Motor neuron (in vitro differentiated cells): ENCODE results near the gene FNTB. TPM values are rescaled to one million over a fixed set of nuclear protein-coding genes. Genes with fewer than 3 reads are reported as not detected.

Experiments used
- ATAC-seq, 8 experiments: fragments of 200-7000 bp; cut with Tn5 transposase; replicated peaks in 6 of 8; 2 replicates each; pipeline ENCODE4 v1.8.0; 2021; ENCODE audit warnings: mild to moderate bottlenecking in 8 of 8, moderate library complexity in 8 of 8
- H3K27ac ChIP-seq, 2 donors: fragments of 250-450 bp; sonication (Bioruptor Pico); 2 replicates each; pipeline ENCODE4 v1.9.0; 2021; ENCODE audit warnings: antibody characterized with exemption in 2 of 2, mild to moderate bottlenecking in 2 of 2, moderate library complexity in 1 of 2
- H3K4me1 ChIP-seq, 2 donors: fragments of 250-450 bp; sonication (Bioruptor Pico); replicated peaks in 1 of 2; 2 replicates each; pipeline ENCODE4 v1.6.1; 2021; ENCODE audit warnings: antibody characterized with exemption in 2 of 2, mild to moderate bottlenecking in 2 of 2, moderate library complexity in 1 of 2
- H3K4me3 ChIP-seq, 5 donors: fragments of 250-450 bp; sonication (Bioruptor Pico); 2 replicates each; pipeline ENCODE4 v1.9.0; 2021; ENCODE audit warnings: antibody characterized with exemption in 5 of 5, mild to moderate bottlenecking in 5 of 5, moderate library complexity in 4 of 5
- WGBS, 10 experiments: fragments of 450-650 bp; shearing (Covaris generic); methylation state at CpG; one replicate each; pipeline ENCODE4 v1.0.0; 2022; 5-methylcytosine and 5-hydroxymethylcytosine counted together
- in situ Hi-C, 9 experiments: fragments of 400-800 bp; cut with MboI; loops; one replicate each; pipeline ENCODE4 v1.15.0; 2021; ENCODE audit warnings: low sequenced_read_pairs in 9 of 9, low pct_unique_long_range_greater_than_20kb in 2 of 9; ENCODE audit not compliant: unreplicated experiment in 9 of 9
- total RNA-seq, 8 experiments: library from RNA; unstranded; fragments of 300-600 nt; gene quantifications; 2 replicates each; pipeline versions ENCODE4 v1.2.3 to v1.2.4, GENCODE V29; 2022

Gene FNTB
- total RNA-seq, 8 experiments from 2014 or later = 12.7 to 22.5 (median 15.5) TPM

GRCh38 chr14:64971943-64972791, 14.5 kb upstream of the FNTB start, which contains the start of gene RAB15:
TSS of gene RAB15 (minus strand) at chr14:64972336. CDS start at chr14:64972076, 260 bp downstream.
- no CpG with 5 or more reads among the region's 96 CpGs for WGBS, 10 experiments
- peak; percentile 84 to 96 (median 86) for ATAC-seq
- peaks cover 7 to 9% of the 10 kb centered on the region in 2 donors for H3K4me1 ChIP-seq
- in situ Hi-C loops = no loop called here
- H3K27ac ChIP-seq = peak within 1 kb of the TSS; percentile 6 to 7
- H3K4me3 ChIP-seq = peak within 1 kb of the TSS; percentile 57 to 79 (median 68)

- H3K4me3 ChIP-seq = peak overlapping the region in 1 of 5 donors; percentile 57
- in situ Hi-C loops = no loop called here
- H3K4me1 ChIP-seq = peaks cover 7 to 9% of the 10 kb centered on the region in 2 donors
- ATAC-seq = no peak
- H3K27ac ChIP-seq = no peak overlapping the region
- 69 to 92% (median 84%) methylated on average over 2 to 7 of the region's 8 CpGs; no CpG with 5 or more reads in 2 of the 10 experiments for WGBS, 10 experiments
These were observed 13.7 kb upstream of the FNTB start for GRCh38 chr14:64973026-64973442.

- in situ Hi-C loops = no loop called here
- WGBS, 10 experiments = 83 to 100% (median 97%) methylated on average over 1 to 7 of the region's 9 CpGs; no CpG with 5 or more reads in 2 of the 10 experiments
- Histone ChIP-seq H3K4me1 (peaks cover 7 to 9% of the 10 kb centered on the region in 2 donors), H3K4me3 (no peak overlapping the region), H3K27ac (no peak overlapping the region)
- ATAC-seq = no peak
These were observed 12.9 kb upstream of the FNTB start for GRCh38 chr14:64973826-64974225.

- WGBS, 10 experiments = 33 to 100% (median 60%) methylated on average over 1 to 6 of the region's 8 CpGs; no CpG with 5 or more reads in 3 of the 10 experiments
- in situ Hi-C loops = no loop called here
- peaks cover 7 to 12% of the 10 kb centered on the region in 2 donors for H3K4me1 ChIP-seq
- H3K4me3 ChIP-seq = no peak overlapping the region
- no peak overlapping the region for H3K27ac ChIP-seq
- ATAC-seq = no peak
These were observed 12.1 kb upstream of the FNTB start for GRCh38 chr14:64974563-64974962.

- H3K4me1 ChIP-seq = peaks cover 0 to 3% of the 10 kb centered on the region in 2 donors
- H3K4me3 ChIP-seq = no peak overlapping the region
- H3K27ac ChIP-seq = no peak overlapping the region
- WGBS, 10 experiments = 0 to 100% (median 85%) methylated on average over 1 to 4 of the region's 5 CpGs; no CpG with 5 or more reads in 7 of the 10 experiments
- in situ Hi-C loops = no loop called here
- peak in 5 of 8 experiments; percentile 32 to 91 (median 45) for ATAC-seq
These were observed 7.2 kb upstream of the FNTB start for GRCh38 chr14:64979336-64980074.

- ATAC-seq = no peak
- Histone ChIP-seq H3K4me1 (peaks cover 6 to 10% of the 10 kb centered on the region in 2 donors), H3K4me3 (no peak overlapping the region), H3K27ac (no peak overlapping the region)
- in situ Hi-C loops = no loop called here
- WGBS, 10 experiments = 0 to 50% (median 10%) methylated on average over 2 to 15 of the region's 15 CpGs
These were observed 3.0 kb upstream of the FNTB start for GRCh38 chr14:64983439-64984310.

GRCh38 chr14:64987438-64987767, 708 bp downstream of the FNTB start:
- in situ Hi-C loops = no loop called here
- no peak for ATAC-seq
- Histone ChIP-seq H3K4me3 (peak overlapping the region; percentile 53 to 83 (median 78)), H3K4me1 (peaks cover 6 to 7% of the 10 kb centered on the region in 2 donors), H3K27ac (peak overlapping the region; percentile 88 to 95)
- WGBS, 10 experiments = 0 to 15% (median 0%) methylated on average over 1 to 6 of the region's 8 CpGs

- no peak overlapping the region for H3K27ac ChIP-seq
- 93 to 100% methylated on average over 1 to 2 of the region's 3 CpGs; no CpG with 5 or more reads in 8 of the 10 experiments for WGBS, 10 experiments
- H3K4me1 ChIP-seq = peaks cover 6 to 7% of the 10 kb centered on the region in 2 donors
- no peak for ATAC-seq
- H3K4me3 ChIP-seq = no peak overlapping the region
- in situ Hi-C loops = no loop called here
These were observed 3.6 kb downstream of the FNTB start for GRCh38 chr14:64990296-64990695.

- H3K27ac ChIP-seq = no peak overlapping the region
- WGBS, 10 experiments = 90 to 100% (median 100%) methylated on average over 1 to 4 of the region's 4 CpGs; no CpG with 5 or more reads in 5 of the 10 experiments
- ATAC-seq = no peak
- peaks cover 6 to 7% of the 10 kb centered on the region in 2 donors for H3K4me1 ChIP-seq
- in situ Hi-C loops = no loop called here
- no peak overlapping the region for H3K4me3 ChIP-seq
These were observed 4.2 kb downstream of the FNTB start for GRCh38 chr14:64990939-64991338.

GRCh38 chr14:64992328-64992885, 5.7 kb downstream of the FNTB start:
- in situ Hi-C loops = no loop called here
- peaks cover 10 to 12% of the 10 kb centered on the region in 2 donors for H3K4me1 ChIP-seq
- no peak overlapping the region for H3K4me3 ChIP-seq
- no peak for ATAC-seq
- WGBS, 10 experiments = 74 to 100% (median 91%) methylated on average over 1 to 5 of the region's 5 CpGs
- H3K27ac ChIP-seq = no peak overlapping the region

GRCh38 chr14:64993266-64993930, 6.7 kb downstream of the FNTB start:
- WGBS, 10 experiments = 90 to 100% (median 99%) methylated on average over 2 to 3 of the region's 3 CpGs; no CpG with 5 or more reads in 2 of the 10 experiments
- in situ Hi-C loops = no loop called here
- Histone ChIP-seq H3K4me1 (peaks cover 6 to 9% of the 10 kb centered on the region in 2 donors), H3K4me3 (no peak overlapping the region), H3K27ac (no peak overlapping the region)
- ATAC-seq = peak in 2 of 8 experiments; percentile 22 to 32

GRCh38 chr14:64994540-64994939, 7.8 kb downstream of the FNTB start:
- no peak overlapping the region for H3K4me3 ChIP-seq
- in situ Hi-C loops = no loop called here
- H3K27ac ChIP-seq = no peak overlapping the region
- WGBS, 10 experiments = 86 to 100% (median 97%) methylated on average over 2 of the region's 2 CpGs
- no peak for ATAC-seq
- H3K4me1 ChIP-seq = peaks cover 6 to 8% of the 10 kb centered on the region in 2 donors
